ENCODE measurements around the gene NCOA6. TPM values are rescaled to one million over a fixed set of nuclear protein-coding genes. Genes with fewer than 3 reads are reported as not detected.

The NCOA6 gene
- total RNA-seq, 1 experiment from 2014 or later, result 35.1 TPM

GRCh38 chr20:34706302-34706875, 119.1 kb downstream of the NCOA6 start:
- Histone ChIP-seq H3F3A (ENCODE audit: insufficient read depth, low read depth) (peaks cover 48% of the 10 kb centered on the region), H3K4me3 (no peak overlapping the region), H3K9me3 (ENCODE audit: insufficient read depth, low read depth) (no peaks in the 10 kb centered on the region), H3K27ac (no peak overlapping the region), H3K79me2 (ENCODE audit: low read depth) (no peaks in the 10 kb centered on the region), H3K4me1 (replicated peaks; ENCODE audit: insufficient read depth) (peaks cover 34% of the 10 kb centered on the region), H3K4me2 (no peak overlapping the region), H4K20me1 (ENCODE audit: insufficient read depth) (no peaks in the 10 kb centered on the region; the same call in 1 of the 2 replicates), H2AFZ (no peak overlapping the region), H3K27me3 (ENCODE audit: insufficient read depth, low read depth) (no peaks in the 10 kb centered on the region), H3K9me2 (ENCODE audit: insufficient read depth) (no peaks in the 10 kb centered on the region), H3K36me3 (ENCODE audit: low read depth) (no peaks in the 10 kb centered on the region)
- TF ChIP-seq CTCF (conservative IDR thresholded peaks at IDR 0.05), result no peak
- no peak for TF ChIP-seq EZH2 (IDR thresholded peaks at IDR 0.05; ENCODE audit: low read depth)
- no peak for DNase-seq
- BruUV-seq (replicated peaks), result no TSS peak
- ChIA-PET CTCF (no interaction called here), POLR2A (ENCODE audit: unreplicated experiment) (interaction anchor here (0.6 kb wide), 2 partner anchors 59 to 404 kb away, joined by 4 to 5 read pairs; no protein-coding TSS in a partner anchor)
- intact Hi-C loops (cut with micrococcal nuclease; ENCODE audit: unreplicated experiment), result loop anchor here (5.0 kb wide), 1 partner anchor 514 kb away; no protein-coding TSS in a partner anchor

GRCh38 chr20:34705397-34706301, 119.8 kb downstream of the NCOA6 start:
- Histone ChIP-seq H3K9me3 (ENCODE audit: insufficient read depth, low read depth) (no peaks in the 10 kb centered on the region), H4K20me1 (ENCODE audit: insufficient read depth) (no peaks in the 10 kb centered on the region; the same call in 1 of the 2 replicates), H3K4me1 (replicated peaks; ENCODE audit: insufficient read depth) (peaks cover 34% of the 10 kb centered on the region), H3F3A (ENCODE audit: insufficient read depth, low read depth) (peaks cover 43% of the 10 kb centered on the region), H3K27me3 (ENCODE audit: insufficient read depth, low read depth) (no peaks in the 10 kb centered on the region), H2AFZ (no peak overlapping the region), H3K4me3 (no peak overlapping the region), H3K27ac (peak overlapping the region; percentile 16), H3K36me3 (ENCODE audit: low read depth) (no peaks in the 10 kb centered on the region), H3K4me2 (peak overlapping the region; percentile 99), H3K79me2 (ENCODE audit: low read depth) (no peaks in the 10 kb centered on the region), H3K9me2 (ENCODE audit: insufficient read depth) (no peaks in the 10 kb centered on the region)
- no TSS peak for BruUV-seq (replicated peaks)
- DNase-seq, result peak; percentile 75 to 76
- ChIA-PET POLR2A (ENCODE audit: unreplicated experiment) (interaction anchor here (0.6 kb wide), 4 partner anchors 59 to 405 kb away, joined by 4 to 5 read pairs (median 4); no protein-coding TSS in a partner anchor), CTCF (no interaction called here)
- TF ChIP-seq CTCF (conservative IDR thresholded peaks at IDR 0.05), result peak; percentile 44; the same call in 1 of the 2 replicates
- no peak for TF ChIP-seq EZH2 (IDR thresholded peaks at IDR 0.05; ENCODE audit: low read depth)
- intact Hi-C loops (cut with micrococcal nuclease; ENCODE audit: unreplicated experiment), result loop anchor here (1.0 to 5.0 kb wide), 4 partner anchors 126 to 513 kb away; partner anchors contain the start of gene AHCY

DNA sequence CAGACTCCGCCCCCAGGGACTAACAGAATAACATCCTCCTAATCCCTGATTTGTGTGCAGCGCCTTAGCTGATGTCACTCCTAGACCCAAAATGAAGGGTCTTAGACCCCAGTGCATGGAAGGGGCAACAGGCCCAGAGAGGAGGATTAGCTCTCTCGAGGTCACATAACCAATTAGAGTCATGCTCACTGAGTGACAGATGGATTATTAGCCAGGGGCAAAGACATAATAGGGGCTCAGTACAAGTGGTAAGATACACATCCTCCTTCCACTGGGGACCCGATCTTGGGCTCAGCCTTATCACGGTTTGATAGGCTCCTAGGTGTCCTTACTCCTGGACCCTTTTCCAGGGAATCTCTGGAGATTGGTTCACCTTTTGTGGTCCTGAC, 120.4 kb downstream of the NCOA6 start:
- no peak for DNase-seq
- intact Hi-C loops (cut with micrococcal nuclease; ENCODE audit: unreplicated experiment), result loop anchor here (1.0 to 5.0 kb wide), 4 partner anchors 126 to 513 kb away; partner anchors contain the start of gene AHCY
- no peak for TF ChIP-seq CTCF (conservative IDR thresholded peaks at IDR 0.05)
- no peak for TF ChIP-seq EZH2 (IDR thresholded peaks at IDR 0.05; ENCODE audit: low read depth)
- Histone ChIP-seq H3F3A (ENCODE audit: insufficient read depth, low read depth) (peaks cover 39% of the 10 kb centered on the region), H3K4me1 (replicated peaks; ENCODE audit: insufficient read depth) (peaks cover 34% of the 10 kb centered on the region), H3K79me2 (ENCODE audit: low read depth) (no peaks in the 10 kb centered on the region), H2AFZ (peak overlapping the region; percentile 94; the same call in 1 of the 2 replicates), H3K27ac (peak overlapping the region; percentile 16; the same call in 1 of the 2 replicates), H3K9me2 (ENCODE audit: insufficient read depth) (no peaks in the 10 kb centered on the region), H3K4me2 (peak overlapping the region; percentile 99), H3K9me3 (ENCODE audit: insufficient read depth, low read depth) (no peaks in the 10 kb centered on the region), H4K20me1 (ENCODE audit: insufficient read depth) (no peaks in the 10 kb centered on the region; the same call in 1 of the 2 replicates), H3K27me3 (ENCODE audit: insufficient read depth, low read depth) (no peaks in the 10 kb centered on the region), H3K36me3 (ENCODE audit: low read depth) (no peaks in the 10 kb centered on the region), H3K4me3 (peak overlapping the region; percentile 64; the same call in 1 of the 2 replicates)
- BruUV-seq (replicated peaks), result TSS peak; percentile 69
- ChIA-PET POLR2A (ENCODE audit: unreplicated experiment) (no interaction called here), CTCF (no interaction called here)

Data from PC-9 (cell line).